NCI-H345 treated with DMSO at 0.1 percent for 48 hours (cell line): ENCODE measurements around the gene LURAP1L.
A peak's percentile ranks its signal among the peaks of the same experiment; 100 is the strongest.

Experiments used
- DNase-seq: peaks from one replicate; lab custom pipeline; 2025; ENCODE audit not compliant: unreplicated experiment; lab: John Stamatoyannopoulos, UW

LURAP1L gene

GRCh38 chr9:12774861-12775678, at the start of gene LURAP1L:
Gene LURAP1L, plus strand, starts transcription at chr9:12775020. Its CDS starts 696 bp downstream, at chr9:12775716.
- peak; percentile 76 for DNase-seq

- no peak for DNase-seq
These were observed 48.0 kb upstream of the LURAP1L start for GRCh38 chr9:12726795-12727194.

GRCh38 chr9:12730198-12730597, 44.6 kb upstream of the LURAP1L start:
- DNase-seq: no peak

GRCh38 chr9:12730927-12731326, 43.9 kb upstream of the LURAP1L start:
- no peak for DNase-seq

GRCh38 chr9:12732971-12733370, 41.8 kb upstream of the LURAP1L start:
- no peak for DNase-seq

GRCh38 chr9:12735665-12736064, 39.2 kb upstream of the LURAP1L start:
- no peak for DNase-seq

- DNase-seq: no peak
These were observed 36.9 kb upstream of the LURAP1L start for GRCh38 chr9:12737871-12738270.

- no peak for DNase-seq
These were observed 35.7 kb upstream of the LURAP1L start for GRCh38 chr9:12739014-12739652.

GRCh38 chr9:12740845-12741244, 34.0 kb upstream of the LURAP1L start:
- DNase-seq: no peak

- DNase-seq: no peak
These were observed 26.8 kb upstream of the LURAP1L start for GRCh38 chr9:12748016-12748415.

- no peak for DNase-seq
These were observed 25.9 kb upstream of the LURAP1L start for GRCh38 chr9:12748954-12749353.

- no peak for DNase-seq
These were observed 20.9 kb upstream of the LURAP1L start for GRCh38 chr9:12753931-12754330.

- peak; percentile 73 for DNase-seq
These were observed 15.1 kb upstream of the LURAP1L start for GRCh38 chr9:12759761-12760160.

- no peak for DNase-seq
These were observed 14.1 kb upstream of the LURAP1L start for GRCh38 chr9:12760758-12761157.

GRCh38 chr9:12764150-12764549, 10.7 kb upstream of the LURAP1L start:
- no peak for DNase-seq

- DNase-seq: no peak
These were observed 9.6 kb upstream of the LURAP1L start for GRCh38 chr9:12765088-12765798.

- no peak for DNase-seq
These were observed 8.5 kb upstream of the LURAP1L start for GRCh38 chr9:12766357-12766756.

- no peak for DNase-seq
These were observed 4.6 kb upstream of the LURAP1L start for GRCh38 chr9:12770261-12770660.

GRCh38 chr9:12771891-12772290, 2.9 kb upstream of the LURAP1L start:
- DNase-seq: no peak

- no peak for DNase-seq
These were observed 1.3 kb upstream of the LURAP1L start for GRCh38 chr9:12773562-12773961.

- peak; percentile 79 for DNase-seq
These were observed 1.1 kb downstream of the LURAP1L start for GRCh38 chr9:12775679-12776512.
